HG02588 (cell line): ENCODE results near the gene TXNDC11.

Experiments
- ATAC-seq: cut with Tn5 transposase; IDR thresholded peaks from one replicate; pipeline ENCODE4 v1.9.1; 2021; ENCODE audit warnings: mild to moderate bottlenecking, moderate library complexity; ENCODE audit not compliant: unreplicated experiment

TXNDC11 gene

DNA sequence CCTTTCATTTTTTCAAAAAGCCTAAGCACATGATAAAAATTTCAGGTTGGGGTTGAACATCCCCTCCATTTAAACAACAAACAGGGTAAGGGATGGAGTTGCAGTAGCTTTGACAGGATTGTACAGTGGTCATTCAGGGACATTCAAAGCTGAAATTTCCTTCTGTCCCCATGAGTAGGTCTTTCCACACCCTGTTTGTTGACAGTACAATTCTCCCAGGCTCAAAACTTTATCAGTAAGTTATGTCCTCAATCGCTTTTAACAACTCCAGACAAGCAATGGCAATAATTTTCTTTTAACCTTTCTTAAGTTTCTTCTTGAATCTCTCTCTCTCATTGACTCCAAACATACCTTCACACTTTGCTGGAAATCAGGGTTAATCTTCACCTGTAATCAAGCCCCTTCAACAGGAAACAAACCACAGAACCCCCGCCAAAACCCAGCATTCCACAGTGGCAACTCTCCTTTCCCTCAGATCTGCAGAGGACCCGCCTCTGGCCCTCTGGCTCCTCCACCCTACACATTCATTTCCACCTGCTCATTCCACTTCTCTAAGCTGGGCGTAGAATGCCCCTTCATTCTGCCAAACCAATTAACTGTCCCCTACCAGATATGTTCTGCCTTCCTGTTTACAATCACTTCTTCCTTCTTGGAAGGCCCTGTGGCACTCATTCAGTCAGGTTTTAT lies 20.7 kb downstream of the TXNDC11 start:
- ATAC-seq: no peak

DNA sequence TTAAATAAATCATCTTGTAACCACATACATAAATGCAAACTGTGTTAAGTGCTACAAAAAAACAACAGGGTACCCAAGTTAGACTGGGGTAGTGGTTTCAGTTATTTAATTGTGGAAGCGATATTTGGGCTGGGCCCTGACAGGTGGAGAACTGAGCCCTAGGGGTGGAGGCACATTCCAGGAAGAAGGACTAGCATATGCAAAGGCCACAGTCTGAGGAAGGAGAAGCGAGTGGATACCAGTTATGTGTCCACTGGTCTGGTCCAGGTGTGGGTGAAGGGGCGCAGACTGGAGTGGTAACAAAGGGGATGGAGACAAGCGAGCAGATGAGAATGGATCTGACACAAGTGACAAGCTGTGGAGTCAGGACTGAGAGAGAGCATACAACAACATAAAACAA lies 22.9 kb downstream of the TXNDC11 start:
- no peak for ATAC-seq

DNA sequence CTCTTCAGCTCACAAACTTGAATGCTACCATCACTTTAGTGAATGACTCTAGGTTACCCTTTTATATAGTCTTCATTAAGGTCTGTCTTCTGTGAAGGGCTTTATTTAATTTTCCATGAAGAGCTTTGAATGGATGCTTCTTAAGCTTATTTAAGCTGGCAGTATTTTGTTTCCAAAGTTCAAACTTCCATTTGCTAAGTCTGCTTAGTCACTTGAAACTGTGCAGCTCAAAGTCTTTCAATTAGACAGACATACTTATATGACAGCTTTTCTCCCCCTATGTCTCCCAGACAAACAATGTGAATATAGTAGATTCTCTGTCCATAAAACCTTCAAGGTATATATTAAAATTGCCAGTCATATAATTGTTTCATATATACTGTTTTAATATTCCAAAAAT lies 23.5 kb downstream of the TXNDC11 start:
- no peak for ATAC-seq

DNA sequence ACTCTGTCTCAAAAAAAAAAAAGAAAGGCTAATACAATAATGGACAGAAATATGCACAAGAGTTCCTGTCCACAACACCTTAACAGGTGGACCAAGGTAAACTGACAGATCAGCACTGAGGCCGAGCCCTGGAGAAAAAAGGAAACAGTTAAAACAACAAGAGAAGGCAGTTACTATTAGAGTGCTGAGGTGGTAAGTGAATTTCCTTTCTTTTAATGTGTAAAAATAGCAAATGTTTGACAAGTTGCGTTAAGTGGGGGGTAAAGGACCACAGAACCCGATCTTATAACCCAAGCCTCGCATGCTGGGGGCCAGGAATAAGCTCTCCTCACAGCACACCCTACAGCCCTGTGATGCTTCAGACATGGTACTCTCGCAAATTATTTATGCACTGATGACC lies 24.8 kb downstream of the TXNDC11 start:
- no peak for ATAC-seq

DNA sequence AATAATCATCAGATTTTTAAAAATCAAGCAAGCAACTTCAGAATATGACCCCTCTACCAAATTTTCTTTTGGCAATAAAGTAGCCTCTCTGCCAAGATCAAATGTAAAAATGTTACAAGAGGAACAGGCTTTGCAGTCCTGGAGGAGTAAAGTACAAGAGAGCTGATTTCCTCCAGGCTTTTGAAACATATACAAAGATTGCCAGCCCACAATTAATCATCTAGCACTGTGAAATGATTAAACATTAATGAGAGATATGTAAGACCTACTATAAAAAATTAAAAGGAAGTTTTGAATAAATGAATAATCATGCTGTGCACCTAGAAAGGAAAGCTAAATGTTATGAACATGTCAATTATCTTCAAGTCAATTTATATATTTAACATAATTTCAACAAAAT lies 26.3 kb downstream of the TXNDC11 start:
- ATAC-seq: no peak

DNA sequence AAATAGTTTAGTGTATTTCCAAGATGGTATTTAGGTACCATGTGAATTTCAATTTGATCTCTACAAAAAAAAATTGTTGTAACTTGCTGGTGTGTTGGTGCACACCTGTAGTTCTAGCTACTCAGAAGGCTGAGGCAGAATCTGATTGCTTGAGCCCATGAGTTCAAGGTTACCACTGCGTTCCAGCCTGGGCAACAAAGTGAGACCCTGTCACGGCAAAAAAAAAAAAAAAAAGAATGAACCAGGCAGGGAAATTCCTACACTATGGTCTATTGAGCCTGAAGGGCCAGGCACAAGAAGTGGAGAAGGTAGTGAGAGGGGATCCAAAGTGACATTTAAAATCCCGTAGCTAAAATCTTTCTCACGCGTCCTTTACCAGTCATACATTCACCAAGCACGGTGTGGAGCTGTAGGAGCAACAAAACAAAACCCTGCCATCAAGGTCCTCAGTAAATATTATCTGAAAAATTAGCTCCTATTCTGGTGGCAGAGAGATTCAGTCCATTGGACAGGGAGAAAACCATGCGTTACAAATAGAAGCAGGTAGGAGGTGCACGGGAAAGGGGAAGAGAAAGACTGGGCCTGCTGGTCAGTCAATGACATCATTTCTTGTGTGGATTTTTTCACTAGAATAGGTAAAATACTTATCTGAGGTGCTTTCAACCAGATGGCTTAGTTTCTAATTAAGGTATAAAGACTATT lies 27.3 kb downstream of the TXNDC11 start:
- ATAC-seq: no peak

DNA sequence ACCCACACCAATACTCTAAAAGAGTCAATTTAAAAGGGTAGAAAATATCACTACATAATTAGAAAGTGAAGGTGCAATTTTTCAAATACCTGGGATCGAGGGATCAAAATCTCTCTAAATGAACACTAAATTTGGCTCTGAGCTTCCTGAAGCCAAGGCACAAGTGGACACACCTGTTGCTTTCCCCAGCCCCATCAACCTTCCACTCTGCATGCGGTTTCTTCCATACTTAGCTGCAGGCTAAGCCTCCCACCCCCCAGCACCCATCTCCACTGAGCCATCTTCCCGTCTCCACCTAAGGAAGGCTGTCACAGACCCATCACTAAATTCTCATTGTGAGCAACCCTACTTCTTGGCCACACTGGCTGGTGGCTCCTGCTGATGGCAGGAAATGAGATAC lies 30.5 kb downstream of the TXNDC11 start:
- ATAC-seq: no peak

DNA sequence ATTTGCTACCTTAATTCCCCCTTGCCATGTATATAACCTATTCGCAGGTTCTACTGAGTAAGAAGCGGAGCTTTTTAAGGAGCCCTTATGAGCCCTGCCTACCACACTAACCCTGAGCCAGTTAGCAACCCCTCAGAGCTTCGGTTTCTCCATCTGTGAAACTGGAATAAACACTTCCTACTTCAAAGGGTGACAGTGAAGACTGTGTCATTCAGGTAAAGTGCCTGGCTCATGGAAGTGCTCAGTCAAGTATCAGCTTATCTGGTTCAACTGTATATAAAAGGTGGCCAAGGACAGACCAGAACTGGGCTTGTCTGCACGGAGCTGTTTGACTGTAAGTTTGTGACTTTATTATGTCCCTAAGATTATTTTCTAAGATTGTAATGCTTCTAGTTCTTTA lies 31.0 kb downstream of the TXNDC11 start:
- no peak for ATAC-seq

DNA sequence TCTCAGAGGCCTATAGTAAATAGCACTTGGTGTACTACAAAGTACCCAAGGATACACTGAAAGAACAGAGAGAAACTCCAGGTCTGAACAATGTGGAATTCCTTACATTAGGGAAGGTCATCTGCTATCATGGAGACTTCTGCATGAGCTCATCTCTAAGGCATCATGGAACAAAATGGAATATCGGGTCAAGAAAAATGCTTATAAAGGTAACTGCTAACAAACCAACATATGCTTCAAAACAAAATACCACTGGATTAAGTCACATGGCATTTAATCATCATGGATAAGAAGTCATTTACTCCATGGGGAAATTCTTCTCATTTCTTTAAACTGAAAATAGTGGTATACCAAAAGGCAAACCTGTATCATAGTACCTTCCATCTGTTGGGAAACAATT lies 34.2 kb downstream of the TXNDC11 start:
- ATAC-seq: no peak

DNA sequence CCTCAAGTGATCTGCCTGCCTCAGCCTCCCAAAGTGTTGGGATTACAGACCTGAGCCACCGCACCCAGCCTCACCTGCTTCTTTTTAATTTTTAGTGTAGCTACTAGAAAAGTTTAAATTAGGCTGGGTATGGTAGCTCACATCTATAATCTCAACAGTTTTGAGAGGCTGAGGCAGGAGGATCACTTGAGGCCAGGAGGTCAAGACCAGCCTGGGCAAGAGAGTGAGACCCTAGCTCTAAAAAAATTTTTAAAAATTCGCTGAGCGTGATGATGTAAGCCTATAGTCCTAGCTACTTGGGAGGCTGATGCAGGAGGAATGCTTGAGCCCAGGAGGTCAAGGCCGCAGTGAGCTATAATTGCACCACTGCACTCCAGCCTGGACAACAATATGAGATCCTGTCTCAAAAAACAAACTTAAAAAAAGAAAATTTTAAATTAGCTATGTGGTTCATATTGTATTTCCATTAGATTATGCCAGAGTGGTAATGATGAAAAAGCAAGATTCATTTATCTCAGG lies 34.9 kb downstream of the TXNDC11 start:
- ATAC-seq: no peak

DNA sequence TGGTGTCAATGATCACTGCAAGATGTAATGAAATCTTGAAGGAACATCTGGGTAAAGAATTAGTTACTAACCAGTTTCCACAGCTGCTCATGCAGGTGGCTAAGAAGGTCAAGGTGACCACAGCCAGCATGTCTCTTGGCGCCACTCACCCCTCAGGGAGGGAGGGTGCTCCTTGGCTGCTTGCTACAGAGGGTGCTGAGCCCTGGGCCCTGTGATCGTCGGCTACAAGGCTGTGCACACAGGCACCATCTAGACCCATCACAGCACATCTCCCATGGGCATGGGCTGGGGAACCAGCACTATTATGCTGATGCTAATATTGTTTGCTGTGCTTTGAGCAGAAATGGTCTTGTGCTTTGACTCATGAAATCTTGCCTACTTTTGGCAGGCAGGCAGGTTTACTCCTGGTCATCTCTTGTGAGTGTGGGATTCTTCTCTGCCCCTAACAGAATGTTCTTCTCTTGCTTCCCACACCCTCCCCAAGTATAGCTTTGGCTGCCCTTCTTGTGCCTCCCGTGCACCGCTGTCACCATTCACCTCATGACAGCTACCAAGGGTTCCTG lies 36.4 kb downstream of the TXNDC11 start:
- ATAC-seq: no peak

DNA sequence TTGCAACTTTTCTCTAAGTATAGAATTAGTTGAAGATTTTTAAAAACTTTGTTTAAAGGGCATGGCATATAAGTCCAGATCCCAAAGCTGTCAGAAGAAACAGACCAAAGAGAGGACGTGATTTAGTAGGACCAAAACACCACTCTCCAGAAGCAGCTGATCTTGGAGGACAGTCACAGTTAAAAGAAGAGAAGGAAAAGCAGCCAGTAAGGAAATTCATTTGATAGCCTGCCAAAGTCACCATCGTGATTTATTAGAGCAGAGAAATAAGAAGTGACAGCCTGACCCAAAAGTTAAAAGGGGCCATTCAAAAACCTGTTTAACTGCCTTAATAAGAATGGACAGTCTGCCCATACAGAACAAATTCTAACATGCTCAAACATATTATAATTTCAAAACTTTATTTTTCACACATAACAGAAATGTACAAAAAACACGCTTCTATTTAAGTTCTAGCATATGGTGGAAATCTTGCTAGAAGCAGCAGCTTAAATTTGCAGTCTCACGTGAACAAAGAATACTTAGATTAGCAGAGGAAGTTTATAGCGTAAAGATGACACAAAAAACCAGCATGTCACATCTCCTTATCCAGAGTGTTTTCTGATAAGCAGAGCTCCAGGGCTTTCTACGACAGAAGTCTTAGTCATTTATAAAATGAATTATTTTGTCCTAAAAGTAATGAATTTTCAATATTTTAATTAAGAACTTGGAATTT lies 37.2 kb downstream of the TXNDC11 start:
- ATAC-seq: no peak

DNA sequence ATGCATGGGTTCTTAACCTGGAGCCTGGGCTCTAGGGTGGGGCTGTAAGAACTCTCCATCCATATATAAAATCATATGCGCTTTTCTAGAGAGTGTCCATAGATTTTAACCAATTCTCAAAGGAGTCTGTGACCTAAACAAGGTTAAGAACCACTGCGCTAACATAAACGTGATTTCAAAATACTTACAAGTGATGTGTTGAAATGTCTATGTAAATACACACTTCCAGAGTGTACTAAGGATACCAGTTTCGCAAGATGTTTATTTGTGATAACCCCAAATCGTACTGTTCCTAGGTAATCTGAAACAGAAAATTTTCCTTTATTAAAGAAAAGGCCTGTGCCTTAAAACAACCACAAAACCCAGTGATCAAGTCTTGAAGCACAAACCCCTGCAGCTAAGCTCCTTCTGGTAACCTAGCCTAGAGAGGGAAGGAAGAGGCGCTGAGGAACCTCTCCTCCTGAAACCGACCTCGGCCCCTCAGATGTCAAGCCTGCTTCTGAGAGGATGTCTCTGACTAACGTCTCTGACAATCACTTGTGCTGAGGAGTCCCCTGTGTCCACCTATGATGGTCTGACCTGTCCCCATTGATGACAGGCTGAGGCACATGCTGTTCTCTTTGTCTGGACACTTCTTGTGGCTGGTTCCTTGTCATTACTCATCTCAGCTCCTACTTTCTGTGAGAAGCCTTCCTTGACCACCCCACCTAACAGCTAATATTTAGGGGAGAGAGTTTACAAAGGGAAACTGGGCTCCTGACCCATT lies 42.2 kb downstream of the TXNDC11 start:
- no peak for ATAC-seq

DNA sequence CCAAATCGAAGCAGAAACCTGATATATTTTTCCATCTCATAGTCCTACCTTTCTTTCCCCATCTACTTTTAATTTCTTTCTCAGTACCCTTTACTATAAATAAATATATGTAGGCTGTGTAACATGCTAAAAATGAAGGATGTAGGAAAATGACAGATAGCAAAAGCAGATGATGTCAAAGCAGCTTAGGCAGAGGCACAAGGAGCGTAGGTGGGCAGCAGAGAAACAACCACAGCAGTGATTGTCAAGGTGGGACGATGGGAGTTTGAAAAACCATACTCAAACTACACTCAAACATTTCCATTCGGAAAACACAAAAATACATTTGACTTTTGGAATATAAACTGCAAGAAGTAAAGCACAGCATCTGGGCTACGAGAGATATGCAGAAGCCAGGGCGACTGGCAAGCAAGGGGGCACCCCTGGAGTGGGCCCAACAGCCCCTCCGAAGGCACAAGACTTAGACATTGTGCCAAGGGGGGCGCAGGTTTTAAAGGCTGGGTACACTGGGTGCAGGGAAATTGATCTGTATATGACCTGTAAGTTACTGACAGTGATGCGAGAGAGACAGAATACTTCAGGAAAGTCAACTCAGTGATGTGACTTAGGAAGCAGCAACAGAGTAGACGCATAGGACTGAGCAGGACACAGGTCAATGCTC lies 43.3 kb downstream of the TXNDC11 start:
- ATAC-seq: no peak

DNA sequence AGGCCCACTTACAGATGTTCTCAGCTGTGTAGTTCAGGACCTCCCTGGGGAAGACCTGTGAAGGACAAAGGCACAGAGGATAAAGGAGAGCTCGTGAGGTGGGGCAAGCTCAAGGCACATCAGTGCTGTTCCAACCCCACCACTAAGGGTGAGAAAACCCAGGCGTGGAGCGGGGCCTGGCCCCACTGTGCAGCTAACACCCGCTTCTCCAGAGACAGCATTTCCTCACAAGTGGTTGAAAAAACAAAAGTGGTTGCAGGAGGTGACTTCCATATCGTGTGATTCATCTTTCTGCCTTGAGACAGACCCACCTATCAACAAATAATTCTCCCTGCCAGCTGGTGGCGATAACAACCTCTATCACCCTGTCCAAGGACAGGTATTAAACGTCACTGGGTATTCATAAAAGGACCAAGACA lies 44.4 kb downstream of the TXNDC11 start:
- ATAC-seq: no peak

DNA sequence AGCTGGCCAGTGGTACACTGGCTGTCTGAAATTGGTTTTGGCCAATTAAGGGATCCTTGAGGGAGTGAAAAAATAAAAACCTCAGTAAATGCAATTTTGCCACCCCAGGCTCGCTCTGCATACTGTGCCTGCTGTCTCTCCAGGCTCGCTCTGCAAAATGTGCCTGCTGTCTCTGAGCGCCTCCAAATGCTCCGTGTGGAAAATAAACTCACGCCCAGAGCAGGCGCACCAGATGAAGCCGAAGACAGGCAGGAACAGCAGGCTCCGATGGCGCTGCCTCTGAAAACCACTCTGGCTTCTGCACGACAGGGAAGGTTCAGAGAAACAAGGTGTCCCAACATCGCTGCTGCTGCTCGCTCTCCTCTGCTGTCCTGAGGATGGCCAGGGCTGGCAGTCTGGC lies 45.3 kb downstream of the TXNDC11 start:
- ATAC-seq: no peak

DNA sequence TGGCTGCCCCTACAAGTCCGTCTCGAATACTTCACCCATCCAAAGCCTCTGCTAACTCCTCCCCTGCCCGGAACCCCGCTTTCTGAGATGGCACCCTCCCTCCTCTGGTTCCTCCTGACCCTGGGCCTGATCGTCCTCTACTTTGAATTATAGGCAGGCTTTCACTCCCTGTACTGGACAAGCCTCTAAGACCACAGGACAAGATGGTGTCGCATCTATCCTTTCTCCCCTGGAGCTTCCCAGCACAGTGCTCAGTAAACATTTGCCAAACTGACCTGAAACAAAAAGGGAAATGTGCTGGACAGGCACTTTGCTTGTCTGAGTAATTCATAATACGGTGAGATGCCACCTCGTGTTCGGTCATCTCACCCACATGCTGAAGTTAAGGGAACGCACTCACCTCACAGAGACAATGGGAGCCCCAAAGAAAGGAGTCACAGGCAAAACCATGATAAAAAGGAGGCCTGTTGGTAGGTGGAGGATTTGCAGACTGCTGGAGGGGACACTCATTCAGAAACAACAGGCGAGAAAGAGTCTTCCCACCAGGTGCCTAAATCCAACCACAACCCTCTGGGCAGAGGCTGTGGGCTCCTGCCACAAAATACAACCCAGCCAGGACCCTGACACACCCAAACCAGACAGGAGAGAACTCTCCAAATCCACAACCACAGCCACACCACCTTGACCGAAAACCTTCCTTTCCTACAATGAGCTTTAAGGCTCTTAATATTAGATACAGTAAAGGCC lies 46.2 kb downstream of the TXNDC11 start:
- ATAC-seq: no peak

DNA sequence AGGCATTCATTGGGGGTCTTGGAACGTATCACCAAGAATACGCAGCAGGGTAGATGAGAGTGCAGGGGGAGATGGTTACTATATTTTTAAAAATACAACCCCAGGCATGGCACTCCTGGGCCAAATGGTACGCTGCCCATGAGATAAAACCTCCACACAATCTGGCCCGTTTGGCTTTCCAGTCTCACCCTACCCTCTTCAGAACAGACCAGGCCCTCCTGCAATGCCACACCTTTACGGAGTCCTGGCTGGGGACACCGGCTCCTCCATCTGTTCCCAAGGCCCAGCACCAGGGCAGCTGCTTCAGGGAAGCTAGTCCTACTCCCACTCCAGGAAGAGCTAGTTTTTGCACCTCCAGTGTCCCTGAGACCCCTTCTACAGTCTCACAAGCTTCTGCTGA lies 50.0 kb downstream of the TXNDC11 start:
- no peak for ATAC-seq

DNA sequence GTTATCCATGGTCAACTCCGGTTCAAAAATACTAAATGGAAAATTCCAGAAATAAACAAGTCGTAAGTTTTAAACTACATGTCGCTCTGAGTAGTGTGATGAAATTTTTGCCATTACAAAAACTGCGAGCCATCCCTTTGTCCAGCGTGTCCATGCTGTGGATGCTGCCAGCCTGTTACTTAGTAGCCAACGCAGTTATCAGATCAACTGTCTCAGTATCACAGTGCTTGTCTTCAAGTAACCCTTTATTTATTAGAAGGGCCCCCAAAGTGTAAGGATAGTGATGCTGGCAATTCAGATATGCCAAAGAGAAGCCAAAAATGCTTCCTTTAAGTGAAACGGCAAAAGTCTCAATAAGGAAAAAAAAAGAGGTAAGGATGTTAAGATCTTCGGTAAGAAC lies 50.5 kb downstream of the TXNDC11 start:
- ATAC-seq: no peak

DNA sequence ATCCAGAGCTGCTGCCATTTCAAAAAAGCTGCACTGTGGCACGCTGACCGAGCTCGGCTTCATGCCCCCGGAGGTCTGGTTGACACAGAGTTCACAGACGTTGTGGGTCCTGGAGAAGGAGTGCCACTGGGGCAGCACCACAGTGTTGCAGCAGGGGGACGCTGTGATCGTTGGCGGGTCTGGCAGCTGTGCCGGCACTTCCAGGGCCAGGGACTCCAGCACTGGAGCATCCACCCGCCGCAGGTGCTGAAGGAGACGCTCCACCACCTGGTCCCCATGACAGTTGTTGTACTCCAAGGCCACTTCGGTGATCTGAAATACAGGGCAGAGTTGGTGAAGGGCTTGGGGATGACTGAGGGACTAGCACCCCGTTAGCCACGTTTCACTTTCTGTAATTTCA lies 50.9 kb downstream of the TXNDC11 start:
- no peak for ATAC-seq
